HG02840 (cell line): ENCODE measurements around the gene TTC19.

Source experiments
- ATAC-seq: cut with Tn5 transposase; IDR thresholded peaks from one replicate; pipeline ENCODE4 v1.9.1; 2021; ENCODE audit warnings: mild to moderate bottlenecking, moderate library complexity, moderate number of reproducible peaks; ENCODE audit not compliant: unreplicated experiment, low FRiP score

Gene TTC19

GRCh38 chr17:15999141-15999973 lies at the start of gene TTC19, which contains the start of gene ZSWIM7:
Gene TTC19 (plus strand): TSS chr17:15999824. CDS start chr17:15999849, 25 bp downstream.
Gene ZSWIM7 (minus strand): TSS chr17:15999704. CDS start chr17:15999594, 110 bp downstream.
- ATAC-seq, result peak; percentile 93

- no peak for ATAC-seq
Measured at GRCh38 chr17:15951368-15952047, 48.1 kb upstream of the TTC19 start.

DNA sequence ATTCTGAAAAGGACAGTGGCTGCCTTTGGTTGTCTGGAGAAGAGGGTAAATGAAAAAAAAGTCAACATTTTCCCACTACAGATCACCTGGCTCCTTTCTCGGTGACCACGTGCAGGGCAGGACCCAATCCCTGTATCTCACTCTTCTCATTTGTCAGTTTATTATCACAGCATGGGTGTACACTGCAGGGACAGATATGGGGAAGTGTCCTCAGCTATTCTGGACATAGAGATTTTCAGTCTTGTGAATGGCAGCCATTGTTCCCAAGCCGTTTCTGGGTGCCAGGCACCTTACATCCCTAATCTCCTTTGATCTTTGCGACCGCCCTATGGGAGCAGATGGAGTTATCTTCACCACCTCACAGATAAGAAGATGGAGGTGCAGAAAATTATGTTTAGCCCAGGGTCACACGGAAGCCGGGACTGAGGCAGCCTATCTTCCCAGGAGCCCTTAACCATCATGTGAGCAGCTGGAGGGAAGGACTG lies 47.5 kb upstream of the TTC19 start:
- ATAC-seq, result no peak

GRCh38 chr17:15952916-15953790 lies 46.5 kb upstream of the TTC19 start:
- no peak for ATAC-seq

GRCh38 chr17:15954222-15954621 lies 45.4 kb upstream of the TTC19 start:
- no peak for ATAC-seq

DNA sequence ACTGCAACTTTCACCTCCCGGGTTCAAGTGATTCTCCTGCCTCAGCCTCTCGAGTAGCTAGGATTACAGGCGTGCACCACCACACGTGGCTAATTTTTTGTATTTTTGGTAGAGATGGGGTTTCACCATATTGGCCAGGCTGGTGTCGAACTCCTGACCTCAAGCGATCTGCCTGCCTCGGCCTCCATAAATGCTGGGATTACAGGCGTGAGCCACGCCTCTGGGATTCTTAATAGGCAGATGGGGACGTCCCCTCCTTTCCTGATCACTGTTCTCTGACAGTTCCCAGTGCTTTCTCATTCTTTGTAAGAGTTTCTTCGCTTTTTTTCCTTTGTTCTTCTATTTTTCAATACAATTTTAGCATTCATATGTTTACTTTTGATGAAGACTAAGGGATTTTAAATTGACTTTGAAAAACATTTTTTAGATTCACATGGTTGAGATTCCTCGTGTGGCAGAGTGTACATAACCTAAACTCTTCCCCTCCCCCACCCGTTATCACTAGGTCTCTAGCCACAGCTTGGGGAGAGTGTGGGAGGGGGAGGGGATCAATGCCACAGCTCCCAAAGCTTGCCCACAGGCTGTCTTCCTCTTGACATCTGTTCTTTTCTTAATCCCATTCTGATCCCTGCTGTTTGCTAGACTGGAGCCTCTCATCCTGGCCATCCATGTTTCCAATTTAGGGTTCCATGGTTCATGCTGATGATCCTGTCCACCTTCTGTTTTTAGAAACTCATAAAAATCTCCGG lies 43.7 kb upstream of the TTC19 start:
- no peak for ATAC-seq

DNA sequence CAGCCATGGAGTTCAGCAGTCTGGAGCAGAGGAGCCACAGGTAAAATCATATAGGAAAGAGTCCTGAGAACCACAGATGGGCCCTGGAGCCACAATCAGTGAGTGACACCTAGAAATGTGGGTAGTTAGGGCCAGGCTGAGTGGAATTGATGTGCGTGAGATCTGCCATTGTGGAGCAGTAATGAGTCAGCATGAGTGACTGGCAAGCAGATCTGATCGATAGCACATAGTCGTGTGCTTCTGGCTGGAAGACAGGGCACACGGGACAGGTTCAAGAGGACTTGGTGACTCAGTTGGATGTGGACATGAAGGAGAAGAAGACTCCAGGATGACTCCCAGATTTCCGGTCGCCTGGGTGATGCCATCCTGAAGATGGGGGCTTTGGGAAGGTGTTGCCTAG lies 42.4 kb upstream of the TTC19 start:
- no peak for ATAC-seq

- no peak for ATAC-seq
Measured at GRCh38 chr17:15957608-15958307, 41.9 kb upstream of the TTC19 start.

DNA sequence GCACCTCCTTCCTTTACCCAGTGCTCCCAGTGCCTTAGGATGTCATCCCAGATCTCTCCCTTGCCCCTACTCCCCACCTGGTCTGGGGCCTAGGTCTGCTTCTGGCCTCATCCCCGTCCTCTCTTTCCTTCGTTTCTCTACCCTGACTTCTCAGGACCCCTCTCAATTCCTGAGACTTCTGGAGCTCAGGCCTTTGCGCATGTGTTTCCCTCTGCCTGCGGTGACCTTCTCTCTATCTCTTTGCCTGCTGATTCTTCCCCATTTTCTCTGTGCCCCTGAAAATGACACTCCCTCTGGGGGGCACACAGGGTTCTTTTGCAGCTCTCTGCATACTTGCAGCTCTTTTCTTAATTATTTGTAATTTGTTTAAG lies 41.2 kb upstream of the TTC19 start:
- ATAC-seq, result no peak

- no peak for ATAC-seq
Measured at GRCh38 chr17:15963670-15964110, 35.9 kb upstream of the TTC19 start.

DNA sequence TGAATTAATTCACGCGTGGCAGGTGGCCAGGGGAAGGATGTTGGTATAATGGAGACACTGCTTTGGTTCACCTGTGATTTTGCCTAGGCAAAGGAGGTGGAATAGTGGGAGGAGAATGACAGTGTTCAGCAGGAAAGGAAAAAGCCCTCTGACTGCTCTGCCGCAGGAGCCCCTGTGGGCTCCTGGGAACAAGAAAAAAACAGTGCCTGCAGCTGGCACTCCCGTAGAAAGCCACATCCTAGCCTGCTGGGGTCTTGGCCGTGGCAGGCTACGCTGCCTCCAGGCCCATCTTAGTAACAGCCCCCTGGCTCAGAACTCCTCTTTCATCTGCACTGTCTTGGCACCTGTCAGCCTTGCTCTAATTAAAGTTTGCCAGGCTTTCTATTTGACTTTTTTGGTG lies 34.1 kb upstream of the TTC19 start:
- no peak for ATAC-seq

DNA sequence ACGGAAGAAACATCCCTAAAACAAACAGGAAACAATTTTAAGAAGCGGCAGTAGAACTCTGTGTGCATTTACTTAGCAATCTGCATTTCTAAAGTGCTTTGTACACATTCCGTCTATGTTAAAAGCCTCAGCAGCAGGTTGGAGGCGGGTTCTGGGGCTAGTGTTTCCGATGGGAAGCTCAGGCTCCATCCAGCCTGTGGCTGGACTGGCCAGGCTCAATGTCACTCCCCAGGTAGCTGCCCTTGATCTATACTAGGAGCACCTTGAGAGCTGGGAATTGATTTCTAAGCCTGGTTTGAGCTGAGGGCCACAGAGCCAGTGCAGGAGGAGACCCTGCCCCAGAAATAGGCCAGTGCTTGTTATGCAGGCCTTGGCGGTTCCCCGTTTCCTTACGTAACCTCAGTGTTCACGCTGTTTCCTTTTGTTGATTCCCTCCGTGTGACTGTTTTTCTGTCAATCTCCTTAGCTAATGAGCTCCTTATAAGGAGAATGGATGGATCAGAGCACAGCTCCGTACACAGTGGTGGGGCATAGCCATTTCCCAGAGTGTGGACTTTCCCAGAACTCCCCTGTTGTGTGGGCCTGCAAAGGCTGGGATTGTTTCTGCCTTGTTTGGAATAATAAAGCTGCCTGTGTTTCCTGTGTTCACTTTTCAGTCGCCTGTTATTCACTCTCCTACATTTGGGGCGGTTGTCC lies 33.3 kb upstream of the TTC19 start:
- no peak for ATAC-seq

DNA sequence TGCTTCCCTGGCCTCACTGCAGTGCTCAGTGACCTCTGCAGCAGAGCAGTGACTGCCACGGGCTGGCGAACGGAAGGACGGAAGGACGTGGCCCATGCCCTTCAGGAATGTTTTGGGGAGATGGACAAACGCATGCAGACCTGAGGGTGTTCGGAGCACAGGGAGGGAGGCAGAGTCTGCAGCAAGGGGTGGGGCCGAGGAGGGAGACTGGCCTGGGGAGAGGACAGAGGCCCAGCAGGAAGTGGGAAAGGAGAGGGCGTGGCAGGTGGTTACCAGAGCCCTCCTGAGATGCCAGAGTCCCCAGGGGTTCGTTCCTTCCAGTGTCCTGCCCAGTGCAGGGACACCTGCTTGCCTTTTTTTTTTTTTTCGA lies 32.8 kb upstream of the TTC19 start:
- no peak for ATAC-seq

DNA sequence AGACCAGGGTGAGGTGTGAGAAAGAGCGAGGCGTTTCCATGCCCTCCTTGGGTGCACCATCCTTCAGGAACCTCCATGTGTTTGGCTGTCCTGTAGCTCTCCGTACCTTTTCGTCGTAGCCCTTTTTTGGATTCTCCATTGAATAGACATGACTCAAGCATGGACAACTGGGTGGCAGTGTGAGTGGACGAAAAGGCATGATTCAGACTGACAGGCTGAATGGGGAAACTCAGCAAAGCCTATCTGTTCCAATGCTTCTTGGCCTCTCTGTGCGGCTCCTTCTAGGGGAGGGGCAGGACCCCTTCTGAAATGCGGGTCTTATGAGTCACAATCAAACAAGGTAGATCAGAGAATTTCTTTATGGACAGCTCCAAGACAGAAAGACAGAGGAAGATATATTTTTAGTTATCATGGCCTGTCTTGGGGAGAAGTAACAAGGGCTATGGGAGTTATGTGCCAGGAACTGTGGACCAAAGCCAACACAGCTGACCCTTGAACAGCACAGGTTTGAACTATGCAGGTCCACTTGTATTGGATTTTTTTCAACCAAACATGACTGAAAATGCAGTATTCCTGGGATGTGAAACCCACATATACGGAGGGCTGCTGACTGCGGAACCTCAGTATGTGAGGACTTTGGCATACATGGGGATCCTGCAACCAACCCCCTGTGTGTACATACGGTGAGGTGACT lies 31.8 kb upstream of the TTC19 start:
- no peak for ATAC-seq

DNA sequence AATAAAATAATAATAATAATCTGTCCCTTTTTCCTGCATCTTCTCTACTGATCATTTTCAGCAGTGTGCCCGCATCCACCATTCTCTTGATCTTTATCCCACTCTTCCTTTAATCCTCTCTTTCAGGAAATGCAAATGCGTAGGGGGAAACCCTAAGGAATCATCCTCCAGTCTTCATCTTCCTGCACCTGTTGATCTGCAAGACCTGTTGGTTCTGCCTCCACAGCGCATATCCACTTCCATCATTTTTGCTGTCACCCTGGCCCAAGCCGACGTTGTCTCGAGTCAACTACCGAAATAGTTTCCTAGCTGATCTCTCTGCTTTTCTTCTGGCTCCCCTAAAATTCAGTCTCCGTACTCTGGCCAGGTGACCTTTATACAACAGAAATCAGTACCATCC lies 30.2 kb upstream of the TTC19 start:
- no peak for ATAC-seq

- no peak for ATAC-seq
Measured at GRCh38 chr17:15970500-15970899, 29.1 kb upstream of the TTC19 start.

DNA sequence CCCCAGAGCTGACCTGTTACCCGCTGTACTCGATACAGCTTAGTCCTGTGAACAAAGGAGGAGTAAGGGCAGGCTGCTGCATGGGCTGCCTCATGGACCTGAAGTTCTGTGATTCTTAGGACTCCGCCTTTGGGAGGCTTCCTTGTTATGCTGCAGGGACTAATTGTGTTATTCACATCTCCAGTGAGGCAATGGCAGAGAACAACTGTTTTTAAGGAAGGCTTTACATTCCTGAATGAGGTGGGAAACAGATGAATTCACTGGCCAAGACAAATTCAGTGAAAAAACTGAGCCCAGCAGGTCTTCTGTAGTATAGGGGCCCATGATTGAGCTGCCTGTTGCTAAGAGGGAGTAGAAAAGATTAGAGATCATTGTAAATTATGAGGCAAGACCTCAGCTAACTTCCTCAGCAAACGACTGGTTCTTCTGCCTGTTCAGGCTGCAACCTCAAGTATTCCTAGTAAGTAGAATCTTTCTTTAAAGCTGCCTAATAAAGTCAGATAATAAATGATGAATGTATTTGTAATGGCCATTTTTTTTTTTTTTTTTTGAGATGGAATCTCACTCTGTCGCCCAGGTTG lies 28.4 kb upstream of the TTC19 start:
- ATAC-seq, result no peak

GRCh38 chr17:15971882-15972281 lies 27.7 kb upstream of the TTC19 start:
- ATAC-seq, result no peak
